B cell (primary cell): Measurements from ENCODE around the gene FBXL14. TPM values are rescaled to one million over a fixed set of nuclear protein-coding genes. Genes with fewer than 3 reads are reported as not detected.

Experiments
- ATAC-seq: fragments of 200-7000 bp; cut with Tn5 transposase; one replicate; pipeline ENCODE4 v1.10.0; 2021; ENCODE audit warnings: low read depth, mild to moderate bottlenecking, moderate number of reproducible peaks, moderate library complexity
- CTCF ChIA-PET: fragments of 350-600 bp; sonication (Branson Sonifier 250); formaldehyde crosslinking; loops from one replicate; lab custom pipeline; 2021; ENCODE audit warnings: antibody characterized with exemption, inconsistent platforms; lab: Charles Lee
- POLR2A ChIA-PET: fragments of 350-600 bp; sonication (Branson Sonifier 250); formaldehyde crosslinking; loops from one replicate; lab custom pipeline; 2021; ENCODE audit warnings: antibody characterized with exemption; lab: Charles Lee
- DNase-seq: peaks from one replicate; pipeline ENCODE4 v3.0.0; 2013
- H2AFZ ChIP-seq: 2 replicates; pipeline ENCODE4 v1.6.1; 2012; ENCODE audit warnings: mild to moderate bottlenecking, low read depth, low read length; ENCODE audit not compliant: insufficient read depth, poor library complexity, severe bottlenecking
- H3K27ac ChIP-seq, 2 donors: 1 replicate in 1 of 2; 2 replicates in 1 of 2; pipeline ENCODE4 v1.5.1; 2012 to 2013; ENCODE audit warnings: low read length in 2 of 2, mild to moderate bottlenecking in 2 of 2, moderate library complexity in 1 of 2
- H3K27me3 ChIP-seq, 4 experiments: fragments of 200-600 bp in 1 of 4; sonication (generic) in 1 of 4; replicated peaks in 1 of 4; 1 replicate in 2 of 4; 2 replicates in 2 of 4; pipeline versions ENCODE4 v1.6.1 to v1.7.0; 2013 to 2016; ENCODE audit warnings: low read length in 3 of 4, mild to moderate bottlenecking in 2 of 4, mixed read lengths in 1 of 4, moderate library complexity in 1 of 4; ENCODE audit not compliant: insufficient read depth in 4 of 4, control insufficient read depth in 3 of 4; ENCODE audit errors: control extremely low read depth in 1 of 4
- H3K36me3 ChIP-seq, 2 experiments: replicated peaks in 1 of 2; 1 replicate in 1 of 2; 2 replicates in 1 of 2; pipeline versions ENCODE4 v1.6.1 to v1.7.1; 2013; ENCODE audit warnings: low read length in 1 of 2; ENCODE audit not compliant: insufficient read depth in 2 of 2, control insufficient read depth in 1 of 2; ENCODE audit errors: control extremely low read depth in 1 of 2, extremely low read depth in 1 of 2
- H3K4me1 ChIP-seq, 2 donors: fragments of 200-600 bp in 1 of 2; sonication (generic) in 1 of 2; 1 replicate in 1 of 2; 2 replicates in 1 of 2; pipeline versions ENCODE4 v1.5.1 to v1.6.1; 2013 to 2017; ENCODE audit warnings: low read length in 2 of 2; ENCODE audit not compliant: control insufficient read depth in 2 of 2, insufficient read depth in 2 of 2
- H3K4me2 ChIP-seq: replicated peaks from 2 replicates; pipeline ENCODE3; 2012; ENCODE audit warnings: mild to moderate bottlenecking, low read depth, low read length; ENCODE audit not compliant: poor library complexity, severe bottlenecking
- H3K4me3 ChIP-seq, 5 experiments: fragments of 200-600 bp in 1 of 5; sonication (generic) in 1 of 5; 1 replicate in 3 of 5; 2 replicates in 2 of 5; pipeline versions ENCODE4 v1.5.1 to v1.7.0; 2011 to 2016; ENCODE audit warnings: low read length in 4 of 5, mild to moderate bottlenecking in 4 of 5, low read depth in 2 of 5, control low read depth in 1 of 5, moderate library complexity in 1 of 5; ENCODE audit not compliant: insufficient read depth in 1 of 5; ENCODE audit errors: control extremely low read depth in 1 of 5, extremely low read depth in 1 of 5
- H3K79me2 ChIP-seq: fragments of 200-600 bp; sonication (generic); one replicate; pipeline ENCODE4 v1.6.0; 2016; ENCODE audit warnings: low read length; ENCODE audit not compliant: control insufficient read depth, insufficient read depth
- H3K9ac ChIP-seq: fragments of 200-600 bp; sonication (generic); 2 replicates; pipeline ENCODE4 v1.6.1; 2017; ENCODE audit warnings: mild to moderate bottlenecking, low read length, moderate library complexity
- H3K9me3 ChIP-seq, 3 donors: one replicate each; pipeline versions ENCODE4 v1.6.1 to v1.7.1; 2013; ENCODE audit warnings: low read length in 2 of 3; ENCODE audit not compliant: control insufficient read depth in 2 of 3, insufficient read depth in 1 of 3; ENCODE audit errors: control extremely low read depth in 1 of 3
- H4K20me1 ChIP-seq: 2 replicates; pipeline ENCODE4 v1.6.0; 2012; ENCODE audit warnings: mild to moderate bottlenecking, low read length; ENCODE audit not compliant: insufficient read depth, control insufficient read depth, poor library complexity, severe bottlenecking
- H3K27ac Mint-ChIP-seq: one replicate; pipeline ENCODE4 v1.8.0; 2021; ENCODE audit warnings: mixed read lengths
- H3K27me3 Mint-ChIP-seq: one replicate; pipeline ENCODE4 v1.8.0; 2021; ENCODE audit warnings: mixed read lengths
- H3K4me1 Mint-ChIP-seq: one replicate; pipeline ENCODE4 v1.8.0; 2021; ENCODE audit warnings: mixed read lengths
- H3K4me3 Mint-ChIP-seq: one replicate; pipeline ENCODE4 v1.8.0; 2021; ENCODE audit warnings: mixed read lengths
- H3K9me3 Mint-ChIP-seq: one replicate; pipeline ENCODE4 v1.8.0; 2022; ENCODE audit warnings: mixed read lengths; ENCODE audit not compliant: insufficient read depth
- CTCF ChIP-seq: fragments of 200-600 bp; IDR thresholded peaks from one replicate; pipeline ENCODE4 v1.8.0; 2022; ENCODE audit warnings: antibody characterized with exemption, mild to moderate bottlenecking
- EZH2 ChIP-seq: IDR thresholded peaks from 2 replicates; pipeline ENCODE4 v1.6.1; 2012; ENCODE audit warnings: borderline replicate concordance, low read depth, mild to moderate bottlenecking, moderate library complexity, low read length; ENCODE audit not compliant: insufficient read depth, poor library complexity, severe bottlenecking
- WGBS: methylation state at CpG from one replicate; pipeline ENCODE4 v1.1.5; 2013; ENCODE audit warnings: missing lambda C conversion rate; ENCODE audit not compliant: insufficient coverage; 5-methylcytosine and 5-hydroxymethylcytosine counted together
- intact Hi-C: fragments of 100-400 bp; cut with micrococcal nuclease; formaldehyde crosslinking; loops from one replicate; pipeline ENCODE4 v1.10.0; 2022
- polyA plus RNA-seq: library from polyadenylated mRNA; depleted of rRNA; stranded (reverse); fragments of >200 nt; gene quantifications from 2 replicates; pipeline ENCODE4 v1.2.3, GENCODE V29; 2012
- total RNA-seq, 2 donors: library from RNA; stranded (reverse); fragments of 120-200 nt in 1 of 2; gene quantifications; 1 replicate in 1 of 2; 2 replicates in 1 of 2; pipeline versions ENCODE4 v1.2.3 to v1.2.4, GENCODE V29; 2013 to 2022

The FBXL14 gene
- total and polyA plus RNA-seq, 2 donors (not counting 1 experiment from before 2014, with no cell fraction given): 21.6 to 37.3 TPM

GRCh38 chr12:1562813-1563407 is 31.5 kb downstream of the FBXL14 start:
- H3K9me3 ChIP-seq: no peaks in the 10 kb centered on the region
- H3K4me3 ChIP-seq: no peak overlapping the region
- no peak overlapping the region for H3K27ac ChIP-seq
- intact Hi-C loops: no loop called here
- CTCF ChIA-PET: interaction anchor here (1.0 to 1.5 kb wide), 3 partner anchors 10 to 470 kb away, joined by 3 to 4 read pairs (median 3); no protein-coding TSS in a partner anchor
- POLR2A ChIA-PET: no interaction called here
- H3K4me2 ChIP-seq: no peak overlapping the region
- no peaks in the 10 kb centered on the region for H3K27me3 ChIP-seq
- no peaks in the 10 kb centered on the region for H3K27me3 Mint-ChIP-seq
- H3K4me3 Mint-ChIP-seq: no peak overlapping the region
- no peak overlapping the region for H3K27ac Mint-ChIP-seq
- H2AFZ ChIP-seq: no peak overlapping the region
- H3K36me3 ChIP-seq: peaks cover 0 to 3% of the 10 kb centered on the region in 2 experiments
- H3K4me1 Mint-ChIP-seq: no peaks in the 10 kb centered on the region
- no peaks in the 10 kb centered on the region for H3K79me2 ChIP-seq
- H4K20me1 ChIP-seq: no peaks in the 10 kb centered on the region
- no peaks in the 10 kb centered on the region for H3K9me3 Mint-ChIP-seq
- WGBS: 92% methylated on average over 14 of the region's 18 CpGs
- no peak overlapping the region for H3K9ac ChIP-seq
- H3K4me1 ChIP-seq: no peaks in the 10 kb centered on the region
- no peak for DNase-seq
- TF ChIP-seq CTCF (no peak), EZH2 (no peak)
- ATAC-seq: no peak

GRCh38 chr12:1560704-1561103 is 33.7 kb downstream of the FBXL14 start:
- no peaks in the 10 kb centered on the region for H3K27me3 ChIP-seq
- H3K27ac ChIP-seq: no peak overlapping the region
- ChIA-PET POLR2A (no interaction called here), CTCF (interaction anchor here (0.9 kb wide), 1 partner anchor 442 kb away, joined by 3 read pairs; no protein-coding TSS in a partner anchor)
- no peaks in the 10 kb centered on the region for H4K20me1 ChIP-seq
- TF ChIP-seq EZH2: no peak
- H3K9ac ChIP-seq: no peak overlapping the region
- H3K4me3 ChIP-seq: no peak overlapping the region
- H3K79me2 ChIP-seq: no peaks in the 10 kb centered on the region
- peaks cover 0 to 3% of the 10 kb centered on the region in 2 experiments for H3K36me3 ChIP-seq
- H3K4me2 ChIP-seq: no peak overlapping the region
- no peak overlapping the region for H3K4me3 Mint-ChIP-seq
- no peak overlapping the region for H3K27ac Mint-ChIP-seq
- no peak overlapping the region for H2AFZ ChIP-seq
- no peaks in the 10 kb centered on the region for H3K27me3 Mint-ChIP-seq
- intact Hi-C loops: no loop called here
- H3K9me3 Mint-ChIP-seq: no peaks in the 10 kb centered on the region
- ATAC-seq: no peak
- peaks cover 0 to 3% (median 0%) of the 10 kb centered on the region in 3 donors for H3K9me3 ChIP-seq
- DNase-seq: no peak
- H3K4me1 ChIP-seq: no peaks in the 10 kb centered on the region
- WGBS: 88% methylated on average over 4 of the region's 6 CpGs
- H3K4me1 Mint-ChIP-seq: no peaks in the 10 kb centered on the region
